ENCODE results near the gene RTEL1.
"Not testable (repeated sequence)": the region's sequence is repeated elsewhere in the genome, so short reads cannot be mapped to it uniquely, and the experiment has no call there.

The RTEL1 gene

GRCh38 chr20:63652192-63652980 lies 5.7 kb upstream of the RTEL1 start:
- TF ChIP-seq POLR2A (IDR thresholded peaks at IDR 0.05; ENCODE audit: low read depth, low read length) = no peak
- DNase-seq (ENCODE audit: insufficient read length, low spot score) = no peak
- FAIRE-seq = no peak

- no peak for TF ChIP-seq POLR2A (IDR thresholded peaks at IDR 0.05; ENCODE audit: low read depth, low read length)
- FAIRE-seq = no peak
Observed at GRCh38 chr20:63653041-63653973, 4.8 kb upstream of the RTEL1 start, which contains the start of gene STMN3. STMN3 (minus strand) TSS chr20:63653424; CDS start chr20:63653345, 79 bp downstream.

GRCh38 chr20:63653974-63654668 lies 4.0 kb upstream of the RTEL1 start:
- FAIRE-seq (no peak), DNase-seq (ENCODE audit: insufficient read length, low spot score) (no peak)
- no peak for TF ChIP-seq POLR2A (IDR thresholded peaks at IDR 0.05; ENCODE audit: low read depth, low read length)

More at GRCh38 chr20:63653041-63653973, 4.8 kb upstream of the RTEL1 start, which contains the start of gene STMN3:
- peak; percentile 84 for DNase-seq (ENCODE audit: insufficient read length, low spot score)

- no peak for TF ChIP-seq POLR2A (IDR thresholded peaks at IDR 0.05; ENCODE audit: low read depth, low read length)
- FAIRE-seq = no peak
- no peak for DNase-seq (ENCODE audit: insufficient read length, low spot score)
Observed at GRCh38 chr20:63655249-63655648, 2.9 kb upstream of the RTEL1 start.

- no peak for FAIRE-seq
- no peak for TF ChIP-seq POLR2A (IDR thresholded peaks at IDR 0.05; ENCODE audit: low read depth, low read length)
- DNase-seq (ENCODE audit: insufficient read length, low spot score) = no peak
Observed at GRCh38 chr20:63656451-63656850, 1.7 kb upstream of the RTEL1 start.

- FAIRE-seq (no peak), DNase-seq (ENCODE audit: insufficient read length, low spot score) (no peak)
- TF ChIP-seq POLR2A (IDR thresholded peaks at IDR 0.05; ENCODE audit: low read depth, low read length) = no peak
Observed at GRCh38 chr20:63657260-63657936, 714 bp upstream of the RTEL1 start.

- TF ChIP-seq POLR2A (IDR thresholded peaks at IDR 0.05; ENCODE audit: low read depth, low read length) = no peak
Observed at GRCh38 chr20:63658749-63659187, 656 bp downstream of the RTEL1 start.

GRCh38 chr20:63659370-63659769 lies 1.3 kb downstream of the RTEL1 start:
- TF ChIP-seq POLR2A (IDR thresholded peaks at IDR 0.05; ENCODE audit: low read depth, low read length) = no peak
- DNase-seq (ENCODE audit: insufficient read length, low spot score) (no peak), FAIRE-seq (no peak)

More at GRCh38 chr20:63658749-63659187, 656 bp downstream of the RTEL1 start:
- DNase-seq (ENCODE audit: insufficient read length, low spot score) (no peak), FAIRE-seq (no peak)

GRCh38 chr20:63660174-63660573 lies 2.1 kb downstream of the RTEL1 start:
- DNase-seq (ENCODE audit: insufficient read length, low spot score) = not testable (repeated sequence)

GRCh38 chr20:63660622-63661021 lies 2.5 kb downstream of the RTEL1 start:
- no peak for TF ChIP-seq POLR2A (IDR thresholded peaks at IDR 0.05; ENCODE audit: low read depth, low read length)
- DNase-seq (ENCODE audit: insufficient read length, low spot score) (no peak), FAIRE-seq (no peak)

More at GRCh38 chr20:63660174-63660573, 2.1 kb downstream of the RTEL1 start:
- FAIRE-seq = not testable (repeated sequence)

- FAIRE-seq (no peak), DNase-seq (ENCODE audit: insufficient read length, low spot score) (no peak)
- no peak for TF ChIP-seq POLR2A (IDR thresholded peaks at IDR 0.05; ENCODE audit: low read depth, low read length)
Observed at GRCh38 chr20:63661108-63661507, 3.0 kb downstream of the RTEL1 start.

- no peak for TF ChIP-seq POLR2A (IDR thresholded peaks at IDR 0.05; ENCODE audit: low read depth, low read length)
- FAIRE-seq (no peak), DNase-seq (ENCODE audit: insufficient read length, low spot score) (no peak)
Observed at GRCh38 chr20:63661959-63662812, 4.1 kb downstream of the RTEL1 start.
